SK-N-MC (cell line): ENCODE measurements around the gene KDM1A.

Experiments
- EZH2 ChIP-seq: fragments of 200-600 bp; sonication (generic); IDR thresholded peaks from one replicate; pipeline ENCODE4 v1.6.1; 2017; ENCODE audit warnings: antibody characterized with exemption
- FOXP2 ChIP-seq: optimal IDR thresholded peaks from 2 replicates; pipeline ENCODE3; 2011; ENCODE audit warnings: mild to moderate bottlenecking, moderate library complexity; ENCODE audit not compliant: insufficient read depth; ENCODE audit errors: extremely low read length, control extremely low read depth
- POLR2AphosphoS5 ChIP-seq: IDR thresholded peaks from 2 replicates; pipeline ENCODE4 v1.6.1; 2012; ENCODE audit warnings: mild to moderate bottlenecking, low read depth, low read length, borderline replicate concordance

- TF ChIP-seq POLR2AphosphoS5 (no peak), EZH2 (no peak), FOXP2 (no peak)
Measured at GRCh38 chr1:23101101-23101827, 82.0 kb downstream of the KDM1A start.
